ENCODE results near the gene DBN1. TPM values are rescaled to one million over a fixed set of nuclear protein-coding genes. Genes with fewer than 3 reads are reported as not detected.

The DBN1 gene
- total and polyA plus RNA-seq, 9 of the 15 experiments (the other 6 are each of a cell fraction or from before 2014, with no cell fraction given): 0.25 to 87.2 (median 27.9) TPM

DNA sequence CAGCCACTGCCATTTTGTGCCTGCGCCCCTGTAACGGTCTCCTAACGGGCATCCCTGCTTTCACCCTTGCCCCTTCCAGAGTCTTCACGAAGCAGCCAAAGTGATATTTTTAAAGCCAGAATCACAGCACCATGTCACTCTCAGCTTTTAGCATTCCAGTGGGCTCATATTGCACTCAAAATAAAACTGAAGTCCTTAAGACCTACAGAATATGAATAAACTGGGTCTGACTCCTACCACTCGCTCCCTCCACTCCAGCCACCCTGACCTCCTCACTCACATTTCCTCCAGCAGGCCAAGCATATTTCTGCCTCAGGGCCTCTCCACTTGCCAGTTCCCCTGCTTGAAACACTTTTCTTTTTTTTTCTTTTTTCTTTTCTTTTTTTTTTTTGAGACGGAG is 26.4 kb upstream of the DBN1 start:
- no TSS peak for BruUV-seq (replicated peaks)
- no peaks in the 10 kb centered on the region; the same call in 1 of the 2 replicates for H4K20me1 ChIP-seq (replicated peaks; ENCODE audit: control insufficient read depth, insufficient read depth, low read length)
- peaks cover 35 to 82% of the 10 kb centered on the region in 2 experiments for H3K4me1 ChIP-seq (replicated peaks in 1 of 2; ENCODE audit: control insufficient read depth in 2 of 2, insufficient read depth in 2 of 2, low read length in 2 of 2)
- no peaks in the 10 kb centered on the region for H3K9me1 ChIP-seq (ENCODE audit: control insufficient read depth, insufficient read depth, low read length)
- in situ Hi-C loops (cut with MboI): no loop called here
- H2AFZ ChIP-seq (ENCODE audit: low read depth, low read length): no peak overlapping the region
- ChIA-PET POLR2A (interaction anchor here (2.7 kb wide), 1 partner anchor 9 kb away, joined by 26 read pairs; the partner anchor contains the start of gene DOK3), CTCF (ENCODE audit: low intra/inter-chr PET ratio) (interaction anchor here (0.7 to 2.4 kb wide), 3 partner anchors 8 to 96 kb away, joined by 3 to 19 read pairs (median 3); no protein-coding TSS in a partner anchor)
- intact Hi-C loops (cut with micrococcal nuclease): loop anchor here (2.0 to 5.0 kb wide), 2 partner anchors 95 to 183 kb away; no protein-coding TSS in a partner anchor
- H3K36me3 ChIP-seq (ENCODE audit: control insufficient read depth, insufficient read depth, low read length): peaks cover 18% of the 10 kb centered on the region; the same call in 2 of the 3 replicates
- no peak overlapping the region for H3K4me3 ChIP-seq
- TF ChIP-seq TAF15 (IDR thresholded peaks at IDR 0.05; ENCODE audit: low read depth, low read length): no peak
- TF ChIP-seq NR2F6 (CRISPR knock-in tag; IDR thresholded peaks at IDR 0.05): no peak
- no peak for TF ChIP-seq KLF10 (CRISPR knock-in tag; IDR thresholded peaks at IDR 0.05)
- TF ChIP-seq NBN (IDR thresholded peaks at IDR 0.05; ENCODE audit: low read depth): no peak
- TF ChIP-seq ZNF551 (CRISPR knock-in tag; IDR thresholded peaks at IDR 0.05): no peak
- TF ChIP-seq ZBTB1 (CRISPR knock-in tag; IDR thresholded peaks at IDR 0.05; ENCODE audit: borderline replicate concordance, low read depth): no peak
- no peak for TF ChIP-seq STAT5B (CRISPR knock-in tag; IDR thresholded peaks at IDR 0.05)
- TF ChIP-seq NR2C1 (IDR thresholded peaks at IDR 0.05): no peak
- no peak for TF ChIP-seq NR2C1 (tag; IDR thresholded peaks at IDR 0.05)
- TF ChIP-seq, protein P1, sequence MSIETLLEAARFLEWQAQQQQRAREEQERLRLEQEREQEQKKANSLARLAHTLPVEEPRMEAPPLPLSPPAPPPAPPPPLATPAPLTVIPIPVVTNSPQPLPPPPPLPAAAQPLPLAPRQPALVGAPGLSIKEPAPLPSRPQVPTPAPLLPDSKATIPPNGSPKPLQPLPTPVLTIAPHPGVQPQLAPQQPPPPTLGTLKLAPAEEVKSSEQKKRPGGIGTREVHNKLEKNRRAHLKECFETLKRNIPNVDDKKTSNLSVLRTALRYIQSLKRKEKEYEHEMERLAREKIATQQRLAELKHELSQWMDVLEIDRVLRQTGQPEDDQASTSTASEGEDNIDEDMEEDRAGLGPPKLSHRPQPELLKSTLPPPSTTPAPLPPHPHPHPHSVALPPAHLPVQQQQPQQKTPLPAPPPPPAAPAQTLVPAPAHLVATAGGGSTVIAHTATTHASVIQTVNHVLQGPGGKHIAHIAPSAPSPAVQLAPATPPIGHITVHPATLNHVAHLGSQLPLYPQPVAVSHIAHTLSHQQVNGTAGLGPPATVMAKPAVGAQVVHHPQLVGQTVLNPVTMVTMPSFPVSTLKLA (conservative IDR thresholded peaks at IDR 0.05): no peak
- no peak for TF ChIP-seq ELF2 (CRISPR knock-in tag; IDR thresholded peaks at IDR 0.05)
- no peak for TF ChIP-seq GABPA (tag; conservative IDR thresholded peaks at IDR 0.05; ENCODE audit: low read depth)
- no peak for TF ChIP-seq RBM34 (IDR thresholded peaks at IDR 0.05; ENCODE audit: borderline replicate concordance, insufficient read depth, low read length)
- TF ChIP-seq HNRNPLL (IDR thresholded peaks at IDR 0.05; ENCODE audit: low read depth, low read length, poor library complexity, severe bottlenecking): no peak
- no peak for TF ChIP-seq NUFIP1 (IDR thresholded peaks at IDR 0.05; ENCODE audit: partially characterized antibody)
- TF ChIP-seq ZNF324 (CRISPR knock-in tag; IDR thresholded peaks at IDR 0.05): no peak
- TF ChIP-seq ZNF239 (CRISPR knock-in tag; IDR thresholded peaks at IDR 0.05): no peak
- TF ChIP-seq ZNF263 (CRISPR knock-in tag; IDR thresholded peaks at IDR 0.05; ENCODE audit: borderline replicate concordance): no peak
- no peak for TF ChIP-seq CBX8 (IDR thresholded peaks at IDR 0.05; ENCODE audit: borderline replicate concordance, extremely low read depth, low read depth, low read length, poor library complexity, severe bottlenecking)
- no peak overlapping the region for H3K27ac ChIP-seq (ENCODE audit: extremely low read depth, low read depth, low read length)
- no peaks in the 10 kb centered on the region for H3K9me3 ChIP-seq (replicated peaks; ENCODE audit: control insufficient read depth, insufficient read depth, low read depth, low read length)
- FAIRE-seq: no peak
- peaks cover 29% of the 10 kb centered on the region for H3K79me2 ChIP-seq (ENCODE audit: control insufficient read depth, insufficient read depth, low read length)
- ATAC-seq: no peak
- no peak overlapping the region for H3K4me2 ChIP-seq (ENCODE audit: insufficient read depth, low read length)
- H3K27me3 ChIP-seq (ENCODE audit: control insufficient read depth in 2 of 2, insufficient read depth in 2 of 2, low read length in 2 of 2): no peaks in the 10 kb centered on the region
- no peak overlapping the region for H3K9ac ChIP-seq (ENCODE audit: insufficient read depth in 1 of 2, low read depth in 2 of 2, low read length in 2 of 2)
- 89% methylated on average over 6 of the region's 6 CpGs for WGBS (ENCODE audit: insufficient coverage, low coverage, missing lambda C conversion rate)
- no peak for DNase-seq (ENCODE audit: extremely low read depth in 1 of 4, low spot score in 3 of 4)

Data from K562 (cell line).